Upper lobe of left lung (tissue), 6 donors: Measurements from ENCODE around the gene SLC7A6. TPM values are rescaled to one million over a fixed set of nuclear protein-coding genes. Genes with fewer than 3 reads are reported as not detected.

Experiments
- ATAC-seq, 2 donors: fragments of 200-7000 bp; cut with Tn5 transposase; one replicate each; pipeline ENCODE4 v1.9.1; 2022; ENCODE audit warnings: mild to moderate bottlenecking in 2 of 2, moderate library complexity in 2 of 2; ENCODE audit not compliant: low FRiP score in 2 of 2
- DNase-seq, 2 donors: peaks; one replicate each; pipeline ENCODE4 v3.0.0-alpha.2; 2019 to 2020
- H3K27ac ChIP-seq, 4 donors: fragments of 200-600 bp; sonication (generic); one replicate each; pipeline ENCODE4 v1.5.1; 2016 to 2019
- H3K27me3 ChIP-seq, 4 donors: fragments of 200-600 bp; sonication (generic); one replicate each; pipeline ENCODE4 v1.5.1; 2017 to 2019
- H3K36me3 ChIP-seq, 4 donors: fragments of 200-600 bp; sonication (generic); one replicate each; pipeline ENCODE4 v1.5.1; 2016 to 2019
- H3K4me1 ChIP-seq, 4 donors: fragments of 200-600 bp; sonication (generic); one replicate each; pipeline ENCODE4 v1.5.1; 2018 to 2019
- H3K4me3 ChIP-seq, 4 donors: fragments of 200-600 bp; sonication (generic); one replicate each; pipeline ENCODE4 v1.5.1; 2017 to 2019; ENCODE audit warnings: mild to moderate bottlenecking in 2 of 4, moderate library complexity in 1 of 4
- H3K9me3 ChIP-seq, 4 donors: fragments of 200-600 bp; sonication (generic); one replicate each; pipeline ENCODE4 v1.5.1; 2018 to 2019
- CTCF ChIP-seq, 6 experiments: fragments of 450-650 bp in 4 of 6; fragments of 200-600 bp in 2 of 6; sonication (generic) in 2 of 6; IDR thresholded peaks; one replicate each; pipeline ENCODE4 v1.5.1; 2016 to 2019; ENCODE audit warnings: antibody characterized with exemption in 6 of 6
- EP300 ChIP-seq, 4 donors: sonication (generic); formaldehyde crosslinking; IDR thresholded peaks; one replicate each; pipeline ENCODE4 v1.5.1; 2017; ENCODE audit warnings: antibody characterized with exemption in 4 of 4, control low read depth in 2 of 4
- POLR2A ChIP-seq, 4 donors: fragments of 450-650 bp; IDR thresholded peaks; one replicate each; pipeline ENCODE4 v1.5.1; 2016 to 2017; ENCODE audit warnings: antibody characterized with exemption in 4 of 4, mild to moderate bottlenecking in 2 of 4
- POLR2AphosphoS5 ChIP-seq, 2 donors: sonication (generic); formaldehyde crosslinking; IDR thresholded peaks; one replicate each; pipeline ENCODE4 v1.5.1; 2017; ENCODE audit warnings: antibody characterized with exemption in 2 of 2
- WGBS, 2 donors: methylation state at CpG; one replicate each; pipeline ENCODE4 v1.1.5; 2017 to 2018; 5-methylcytosine and 5-hydroxymethylcytosine counted together
- total RNA-seq, 6 donors: library from RNA; depleted of rRNA in 4 of 6; stranded (reverse); fragments of >200 nt in 4 of 6; gene quantifications; one replicate each; pipeline versions ENCODE4 v1.1.0 to v1.2.1, GENCODE V29; 2016 to 2021
- donor health status: DM: no; HTN: no; CAD: no; lungs with moderate emphysema.
- donor health status: DM: no; HTN: yes; CAD: no; lungs with severe emphysema.

SLC7A6 gene
- total RNA-seq, 6 donors from 2014 or later: 44.9 to 109 (median 49.5) TPM

- H3K27ac ChIP-seq: no peak overlapping the region
Measured at GRCh38 chr16:68217506-68217905, 46.8 kb upstream of the SLC7A6 start.

GRCh38 chr16:68219725-68220351 lies 44.5 kb upstream of the SLC7A6 start:
- WGBS, 2 donors: 73 to 85% methylated on average over 6 of the region's 6 CpGs
- no peak overlapping the region for H3K4me3 ChIP-seq
- no peaks in the 10 kb centered on the region for H3K27me3 ChIP-seq
- TF ChIP-seq EP300 (IDR thresholded peaks at IDR 0.05) (no peak), POLR2A (IDR thresholded peaks at IDR 0.05) (no peak), CTCF (IDR thresholded peaks at IDR 0.05) (no peak), POLR2AphosphoS5 (IDR thresholded peaks at IDR 0.05) (no peak)
- ATAC-seq: peak in 1 of 2 donors; percentile 51
- H3K9me3 ChIP-seq: no peaks in the 10 kb centered on the region
- H3K36me3 ChIP-seq: peaks cover 0 to 29% (median 0%) of the 10 kb centered on the region in 4 donors
- H3K27ac ChIP-seq: peak overlapping the region; percentile 31 to 64 (median 37)
- peak in 1 of 2 donors; percentile 44 for DNase-seq
- H3K4me1 ChIP-seq: peaks cover 0 to 23% (median 0%) of the 10 kb centered on the region in 4 donors

More at GRCh38 chr16:68217506-68217905, 46.8 kb upstream of the SLC7A6 start:
- H3K9me3 ChIP-seq: no peaks in the 10 kb centered on the region
- DNase-seq: no peak
- TF ChIP-seq EP300 (IDR thresholded peaks at IDR 0.05): no peak
- H3K4me1 ChIP-seq: peaks cover 0 to 23% (median 0%) of the 10 kb centered on the region in 4 donors
- 71 to 77% methylated on average over 4 of the region's 4 CpGs for WGBS, 2 donors
- ATAC-seq: no peak
- no peaks in the 10 kb centered on the region for H3K27me3 ChIP-seq
- H3K36me3 ChIP-seq: peaks cover 0 to 24% (median 0%) of the 10 kb centered on the region in 4 donors
- H3K4me3 ChIP-seq: no peak overlapping the region

GRCh38 chr16:68223072-68223471 lies 41.3 kb upstream of the SLC7A6 start:
- peaks cover 0 to 24% (median 11%) of the 10 kb centered on the region in 4 donors for H3K4me1 ChIP-seq
- no peaks in the 10 kb centered on the region for H3K9me3 ChIP-seq
- 89 to 100% methylated on average over 1 of the region's 1 CpG for WGBS, 2 donors
- no peak overlapping the region for H3K27ac ChIP-seq
- TF ChIP-seq POLR2A (IDR thresholded peaks at IDR 0.05): no peak
- no peak for TF ChIP-seq EP300 (IDR thresholded peaks at IDR 0.05)
- no peak for TF ChIP-seq POLR2AphosphoS5 (IDR thresholded peaks at IDR 0.05)
- TF ChIP-seq CTCF (IDR thresholded peaks at IDR 0.05): no peak
- ATAC-seq: no peak
- no peaks in the 10 kb centered on the region for H3K27me3 ChIP-seq
- no peak for DNase-seq
- peaks cover 0 to 38% (median 3%) of the 10 kb centered on the region in 4 donors for H3K36me3 ChIP-seq
- no peak overlapping the region for H3K4me3 ChIP-seq

GRCh38 chr16:68226116-68226515 lies 38.2 kb upstream of the SLC7A6 start:
- TF ChIP-seq POLR2AphosphoS5 (IDR thresholded peaks at IDR 0.05) (no peak), CTCF (IDR thresholded peaks at IDR 0.05) (no peak)
- 86 to 95% methylated on average over 4 of the region's 4 CpGs for WGBS, 2 donors
- Histone ChIP-seq H3K27ac (no peak overlapping the region), H3K27me3 (no peaks in the 10 kb centered on the region), H3K9me3 (no peaks in the 10 kb centered on the region), H3K4me1 (peaks cover 3 to 29% (median 24%) of the 10 kb centered on the region in 4 donors), H3K4me3 (no peak overlapping the region), H3K36me3 (peaks cover 0 to 52% (median 13%) of the 10 kb centered on the region in 4 donors)
- no peak for ATAC-seq
- no peak for DNase-seq

- H3K36me3 ChIP-seq: peaks cover 0 to 58% (median 23%) of the 10 kb centered on the region in 4 donors
- H3K27ac ChIP-seq: peak overlapping the region in 3 of 4 donors; percentile 6 to 44 (median 32)
- WGBS, 2 donors: 52 to 71% methylated on average over 3 of the region's 3 CpGs
- DNase-seq (no peak), ATAC-seq (no peak)
- H3K4me3 ChIP-seq: no peak overlapping the region
- H3K27me3 ChIP-seq: no peaks in the 10 kb centered on the region
- peaks cover 3 to 29% (median 24%) of the 10 kb centered on the region in 4 donors for H3K4me1 ChIP-seq
- TF ChIP-seq CTCF (IDR thresholded peaks at IDR 0.05): no peak
- TF ChIP-seq EP300 (IDR thresholded peaks at IDR 0.05): no peak
- no peaks in the 10 kb centered on the region for H3K9me3 ChIP-seq
Measured at GRCh38 chr16:68227183-68227793, 37.0 kb upstream of the SLC7A6 start.
